Stimulated activated CD8-positive, alpha-beta memory T cell treated with anti-CD3 and anti-CD28 coated beads, Interleukin-2, amount 100 ng/mL, for 48 hours (primary cell): ENCODE results near the gene DAPP1.
"Not testable (repeated sequence)": the region's sequence is repeated elsewhere in the genome, so short reads cannot be mapped to it uniquely, and the experiment has no call there.

Experiments used
- DNase-seq, 2 donors: peaks; one replicate each; pipeline ENCODE4 v3.0.0-alpha.2; 2020; ENCODE audit warnings: low read depth in 2 of 2

The DAPP1 gene

DNA sequence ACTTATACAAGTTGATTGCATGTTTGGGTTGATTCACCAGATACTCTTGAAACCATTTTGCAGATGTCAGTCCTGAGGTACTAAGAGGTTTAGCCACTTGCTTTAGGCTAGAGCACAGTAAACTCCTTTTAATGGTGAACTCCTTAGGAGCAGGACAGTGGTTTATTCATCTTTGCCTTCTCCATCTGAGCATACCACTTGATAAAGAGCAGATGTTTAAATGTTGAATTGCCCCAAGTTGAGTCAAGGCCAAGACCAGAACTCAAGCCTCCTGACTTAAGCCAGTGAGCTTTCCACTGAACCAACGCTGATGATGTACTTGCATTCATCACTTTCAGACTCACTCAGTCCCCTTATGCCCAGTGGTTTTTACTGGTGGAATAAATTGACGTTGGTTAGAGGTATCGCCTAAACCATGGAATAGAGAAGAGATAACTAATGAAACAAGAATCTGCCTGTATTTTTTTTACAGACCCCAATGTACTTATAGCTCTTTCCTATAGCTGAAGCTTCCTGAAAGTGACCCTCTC, 7.5 kb downstream of the DAPP1 start:
- DNase-seq, result no peak

DNA sequence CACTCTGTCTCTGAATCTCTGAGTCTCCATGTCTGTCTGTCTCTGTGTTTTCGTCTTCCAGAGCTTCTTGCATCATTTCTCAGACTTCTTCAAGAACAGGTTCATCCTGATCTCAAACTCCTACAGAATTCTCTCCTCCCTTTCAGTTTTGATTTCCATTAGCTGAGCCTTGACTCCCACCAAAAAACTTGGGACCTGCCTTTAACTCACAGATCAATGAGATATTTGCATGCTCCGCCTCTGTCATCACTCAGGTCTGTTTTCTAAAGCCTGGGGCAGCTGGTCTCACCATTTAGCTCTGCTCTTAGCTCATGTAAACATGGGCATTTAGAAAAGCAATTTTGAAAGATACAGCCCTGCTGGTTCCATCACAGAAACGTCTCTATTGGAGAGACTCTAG, 8.6 kb downstream of the DAPP1 start:
- DNase-seq, result no peak

DNA sequence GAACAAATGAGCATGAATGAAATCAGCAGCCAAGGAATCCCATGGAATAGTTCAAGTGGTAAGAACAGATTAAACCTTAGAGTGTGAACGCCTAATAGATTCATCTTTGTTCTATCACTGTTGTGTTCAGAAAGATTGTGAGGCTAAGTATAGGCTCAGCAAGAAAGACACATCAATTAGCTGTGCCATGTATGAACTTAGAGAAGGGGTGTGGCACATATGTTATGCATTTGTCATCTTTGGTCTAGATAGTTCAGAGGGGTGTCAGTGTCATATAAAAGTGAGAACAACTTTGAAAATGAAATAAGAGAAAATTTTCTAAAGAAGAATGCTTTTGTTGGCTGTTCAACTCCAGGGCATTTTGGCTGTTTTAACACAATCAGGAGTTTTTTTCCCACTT, 9.4 kb downstream of the DAPP1 start:
- no peak for DNase-seq

DNA sequence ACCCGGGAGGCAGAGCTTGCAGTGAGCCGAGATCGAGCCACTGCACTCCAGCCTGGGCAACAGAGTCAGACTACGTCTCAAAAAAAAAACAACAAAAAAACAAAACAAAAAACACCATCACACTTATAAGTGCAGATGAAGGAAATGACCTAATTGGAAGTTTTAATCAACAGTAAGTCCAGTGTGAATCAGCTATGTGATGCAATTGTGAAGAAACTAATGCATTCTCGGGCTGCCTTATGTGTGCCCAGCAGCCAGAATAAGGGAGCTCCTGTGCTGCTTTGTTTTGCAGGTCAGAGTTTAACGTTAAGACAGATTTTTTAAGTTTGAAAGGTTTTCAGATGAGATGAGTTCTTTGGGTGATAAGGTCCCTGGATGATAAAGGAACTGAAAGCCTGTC, 10.8 kb downstream of the DAPP1 start:
- DNase-seq, result no peak

DNA sequence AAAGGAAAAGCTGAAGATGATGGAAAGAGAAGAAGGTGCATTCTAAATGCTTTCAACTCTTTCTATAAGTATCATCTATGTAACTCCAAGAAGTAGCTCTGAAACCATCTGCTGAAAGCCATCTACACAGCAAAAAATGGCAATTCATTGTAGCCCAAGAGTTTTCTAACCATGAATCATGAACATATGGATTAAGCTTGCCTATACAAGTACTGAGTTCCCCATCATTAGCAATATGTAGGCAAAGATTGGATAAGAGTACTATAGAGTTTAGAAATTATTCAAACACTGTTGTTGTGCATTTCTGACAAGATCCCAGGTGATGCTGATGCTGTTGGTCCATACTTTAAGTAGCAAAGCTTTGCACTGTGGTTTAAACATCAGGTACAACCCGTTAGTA, 11.2 kb downstream of the DAPP1 start:
- no peak for DNase-seq

DNA sequence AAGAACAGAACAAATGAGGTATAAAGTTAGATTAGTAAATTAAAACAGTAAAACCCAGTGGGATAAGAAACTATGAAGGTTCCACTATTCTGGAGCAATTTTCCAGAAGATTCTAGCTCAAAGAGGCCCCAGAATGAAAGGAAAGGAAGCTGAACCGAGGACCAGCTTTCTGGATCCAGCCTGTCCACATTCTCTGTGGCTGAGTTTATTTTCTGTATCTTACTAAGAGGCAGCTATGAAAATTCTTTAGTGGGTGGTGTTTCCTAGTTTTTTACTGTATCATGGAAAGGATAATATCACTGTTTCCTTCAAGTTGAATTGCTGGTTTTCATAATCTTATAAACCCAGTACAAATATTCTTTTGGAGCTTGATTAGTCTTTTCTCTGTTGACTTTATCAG, 11.8 kb downstream of the DAPP1 start:
- no peak for DNase-seq

DNA sequence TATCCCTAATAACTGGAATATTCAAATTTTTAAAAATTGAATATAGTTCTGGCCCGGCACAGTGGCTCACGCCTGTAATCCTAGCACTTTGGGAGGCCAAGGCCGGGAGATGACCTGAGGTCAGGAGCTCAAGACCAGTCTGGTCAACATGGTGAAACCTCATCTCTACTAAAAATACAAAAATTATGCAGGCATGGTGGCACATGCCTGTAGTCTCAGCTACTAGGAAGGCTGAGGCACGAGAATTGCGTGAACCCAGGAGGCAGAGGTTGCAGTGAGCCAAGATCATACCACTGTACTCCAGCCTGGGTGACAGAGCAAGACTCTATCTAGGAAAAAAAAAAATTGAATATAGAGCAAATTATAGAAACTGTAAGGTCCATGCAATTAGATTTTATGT, 13.4 kb downstream of the DAPP1 start:
- not testable (repeated sequence) for DNase-seq

DNA sequence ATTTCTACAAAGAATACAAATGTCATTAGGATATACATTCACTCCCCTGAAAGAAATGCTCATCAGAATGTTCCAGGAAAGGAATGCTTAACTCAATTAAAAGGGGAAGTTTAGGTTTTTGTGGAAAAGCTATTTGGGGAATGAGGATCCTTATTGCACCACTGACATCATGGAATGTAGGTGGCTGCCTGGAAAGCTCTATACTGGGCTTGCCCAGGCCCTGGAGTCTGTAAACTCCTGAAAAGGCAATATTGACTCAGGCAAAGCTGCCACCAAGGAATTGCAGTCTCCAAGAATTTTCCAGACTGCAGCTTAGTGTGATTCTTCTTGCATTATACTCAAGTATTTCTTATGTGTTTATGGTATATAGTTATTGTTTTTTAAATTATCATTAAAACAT, 15.7 kb downstream of the DAPP1 start:
- no peak for DNase-seq

- no peak for DNase-seq
These were observed 16.1 kb downstream of the DAPP1 start for GRCh38 chr4:99832758-99833157.

DNA sequence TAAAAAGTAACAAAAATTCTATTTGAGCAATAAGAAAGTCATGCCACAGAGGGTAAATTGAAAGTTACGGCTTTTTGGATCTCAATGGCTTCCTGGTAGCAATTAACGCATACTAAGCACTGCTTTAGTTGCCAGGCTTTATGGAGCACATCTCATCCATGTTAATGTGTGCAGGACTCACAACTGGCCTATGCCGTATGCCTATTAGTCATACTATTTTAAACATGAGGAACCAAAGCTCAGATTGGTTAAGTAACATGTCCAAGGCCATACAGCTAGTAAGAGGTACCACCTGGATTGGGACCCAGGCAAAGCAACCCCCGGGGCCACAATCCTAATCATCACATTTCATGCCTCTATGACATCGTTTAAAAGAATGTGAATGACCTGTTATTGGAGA, 17.1 kb downstream of the DAPP1 start:
- no peak for DNase-seq

GRCh38 chr4:99834569-99834968, 17.9 kb downstream of the DAPP1 start:
- DNase-seq, result no peak

DNA sequence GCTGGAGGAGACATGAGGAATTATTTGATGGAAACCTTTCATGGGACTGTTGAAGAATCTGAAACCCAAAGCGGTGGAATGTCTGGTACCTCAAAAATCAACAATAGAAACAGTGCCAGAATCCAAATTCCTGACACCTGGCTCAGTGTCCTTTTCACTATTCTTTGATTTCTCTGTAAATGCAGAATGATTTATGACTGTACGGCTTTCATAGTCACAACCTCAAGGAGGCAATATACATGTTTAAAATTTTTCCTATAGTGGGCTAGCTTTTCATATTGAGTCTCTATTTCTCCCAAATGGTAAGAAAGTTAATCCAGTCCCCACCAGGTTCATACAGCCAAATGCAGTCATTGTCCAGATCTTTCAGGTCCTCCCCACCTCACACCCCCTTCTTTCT, 19.3 kb downstream of the DAPP1 start:
- DNase-seq, result no peak

- no peak for DNase-seq
These were observed 22.3 kb downstream of the DAPP1 start for GRCh38 chr4:99838927-99839326.

DNA sequence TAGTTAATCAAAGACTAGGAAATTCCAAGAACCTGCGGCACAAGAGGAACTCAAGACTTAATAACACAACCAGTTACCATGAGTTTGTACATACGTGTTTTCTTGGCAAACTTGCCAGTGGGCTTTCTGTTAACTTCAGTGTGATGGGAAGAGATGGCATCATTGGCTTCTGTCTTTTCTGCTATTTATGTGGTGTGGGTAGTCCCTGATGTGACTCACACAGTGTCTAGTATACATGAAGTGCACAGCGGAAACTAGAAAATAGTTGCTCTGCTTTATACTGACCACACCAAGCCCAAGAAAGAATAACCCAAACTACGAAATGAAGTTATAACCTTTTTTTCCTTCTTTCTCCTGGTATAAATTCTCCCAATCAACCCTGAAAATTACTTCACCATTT, 24.5 kb downstream of the DAPP1 start:
- DNase-seq, result no peak

- DNase-seq, result no peak
These were observed 26.8 kb downstream of the DAPP1 start for GRCh38 chr4:99843413-99843812.

- no peak for DNase-seq
These were observed 27.4 kb downstream of the DAPP1 start for GRCh38 chr4:99844048-99844447.

GRCh38 chr4:99845179-99845578, 28.6 kb downstream of the DAPP1 start:
- DNase-seq, result no peak

- DNase-seq, result no peak
These were observed 29.3 kb downstream of the DAPP1 start for GRCh38 chr4:99845708-99846469.

- no peak for DNase-seq
These were observed 30.3 kb downstream of the DAPP1 start for GRCh38 chr4:99846891-99847290.

DNA sequence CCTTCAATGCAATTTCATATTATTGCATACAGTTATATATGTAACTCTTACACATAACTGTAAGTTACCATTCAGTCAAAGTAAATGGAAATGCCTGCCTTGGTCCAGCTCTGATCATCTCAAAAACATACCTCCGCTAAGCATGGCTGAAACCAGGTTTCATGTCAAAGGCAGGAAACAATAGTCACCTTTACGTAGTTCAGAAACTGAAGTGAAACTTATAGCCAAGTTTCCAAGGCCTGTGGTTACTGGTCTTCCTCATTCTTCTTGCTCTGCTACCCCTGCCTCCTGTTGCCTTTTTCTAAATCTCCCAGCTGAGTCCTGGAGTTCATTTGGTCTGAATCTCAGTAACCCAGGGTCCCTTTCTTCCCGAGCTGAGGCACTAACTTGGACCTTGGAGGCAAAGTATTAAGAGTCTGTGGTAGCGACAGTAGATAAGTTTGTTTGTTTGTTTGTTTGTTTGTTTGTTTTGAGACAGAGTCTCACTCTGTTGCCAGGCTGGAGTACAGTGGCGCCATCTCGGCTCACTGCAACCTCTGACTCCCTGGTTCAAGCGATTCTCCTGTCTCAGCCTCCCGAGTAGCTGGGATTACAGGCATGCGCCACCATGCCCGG, 30.8 kb downstream of the DAPP1 start:
- no peak for DNase-seq

GRCh38 chr4:99848591-99849001, 32.0 kb downstream of the DAPP1 start:
- DNase-seq, result no peak

DNA sequence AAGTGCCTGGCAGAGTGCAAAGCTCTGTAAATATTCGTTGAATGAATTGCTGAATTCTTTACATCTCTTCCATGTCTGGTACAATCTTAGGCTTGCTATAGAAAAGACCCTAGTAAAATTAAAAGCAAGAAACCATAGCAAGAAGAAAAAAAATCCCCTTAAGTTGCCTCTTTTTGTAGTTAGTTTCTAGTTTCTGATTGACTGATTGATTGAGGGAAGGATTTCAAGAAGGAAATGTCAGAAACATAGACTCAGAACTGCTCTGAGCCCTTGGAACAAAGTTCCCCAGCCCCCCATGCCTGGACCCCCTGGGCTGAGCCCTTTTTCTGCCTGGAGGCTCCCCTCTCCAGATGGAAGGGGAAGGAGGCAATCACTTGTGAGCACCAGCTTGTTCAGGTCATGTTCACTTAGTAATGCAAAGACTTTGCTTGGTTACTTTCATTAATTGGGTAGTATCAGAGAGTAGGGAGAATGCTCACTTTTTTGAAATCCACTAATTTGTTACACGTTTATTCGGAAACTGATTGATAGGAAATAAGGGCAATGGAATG, 35.6 kb downstream of the DAPP1 start:
- no peak for DNase-seq

DNA sequence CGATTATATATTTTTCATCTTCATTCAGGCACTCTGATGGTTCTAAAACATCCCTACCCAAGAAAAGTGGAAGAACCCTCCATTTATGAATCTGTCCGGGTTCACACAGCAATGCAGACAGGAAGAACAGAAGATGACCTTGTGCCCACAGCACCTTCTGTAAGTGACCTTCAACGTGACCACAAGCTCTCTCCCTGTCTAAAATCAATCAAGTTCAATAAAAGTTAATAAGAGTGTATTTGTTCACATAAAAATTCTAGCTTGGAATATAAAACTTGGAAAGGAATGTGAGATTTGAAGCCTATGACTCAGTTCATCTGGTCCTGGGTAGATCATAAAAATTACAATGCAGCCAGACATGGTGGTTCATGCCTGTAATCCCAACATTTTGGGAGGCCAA, 36.6 kb downstream of the DAPP1 start:
- no peak for DNase-seq
